GM21515 (cell line): ENCODE data around the gene ATF1.
"Not testable (repeated sequence)": the region's sequence is repeated elsewhere in the genome, so short reads cannot be mapped to it uniquely, and the experiment has no call there.

Experiments
- ATAC-seq: cut with Tn5 transposase; IDR thresholded peaks from one replicate; pipeline ENCODE4 v1.9.1; 2021; ENCODE audit not compliant: unreplicated experiment

ATF1 gene

DNA sequence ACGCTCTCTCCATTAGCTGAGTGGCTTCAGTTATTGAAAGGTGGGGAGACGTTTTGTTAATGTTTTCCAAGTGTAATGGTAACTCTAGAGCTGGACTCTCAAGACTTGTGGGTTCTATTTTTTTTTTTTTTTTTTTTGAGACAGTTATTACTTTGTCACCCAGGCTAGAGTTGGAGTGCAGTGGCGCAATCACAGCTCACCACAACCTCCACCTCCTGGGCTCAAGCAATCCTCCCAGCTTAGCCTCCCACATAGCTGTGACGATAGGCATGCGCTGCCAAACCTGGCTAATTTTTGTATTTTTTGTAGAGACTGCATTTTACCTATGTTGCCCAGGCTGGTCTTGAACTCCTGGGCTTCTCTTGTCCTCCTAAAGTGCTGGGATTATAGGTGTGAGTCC is 26.2 kb downstream of the ATF1 start:
- no peak for ATAC-seq

DNA sequence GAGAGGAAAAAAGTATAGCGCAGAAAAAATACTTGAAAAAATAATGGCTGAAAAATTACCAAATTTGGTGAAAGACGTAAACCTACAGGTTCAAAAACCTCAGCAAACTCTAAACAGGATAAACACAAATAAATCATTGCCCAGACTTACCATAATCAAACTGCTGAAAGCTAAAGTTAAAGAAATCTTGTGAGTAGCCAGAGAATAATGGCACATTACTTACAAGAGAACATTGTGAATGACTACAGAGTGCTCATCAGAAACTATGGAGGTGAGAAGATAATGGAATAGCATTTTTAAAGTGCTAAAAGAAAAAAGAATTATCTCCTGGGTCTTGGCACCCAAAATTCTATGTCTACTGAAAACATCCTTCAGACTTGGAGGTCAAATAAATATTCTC is 36.0 kb downstream of the ATF1 start:
- ATAC-seq, result no peak

DNA sequence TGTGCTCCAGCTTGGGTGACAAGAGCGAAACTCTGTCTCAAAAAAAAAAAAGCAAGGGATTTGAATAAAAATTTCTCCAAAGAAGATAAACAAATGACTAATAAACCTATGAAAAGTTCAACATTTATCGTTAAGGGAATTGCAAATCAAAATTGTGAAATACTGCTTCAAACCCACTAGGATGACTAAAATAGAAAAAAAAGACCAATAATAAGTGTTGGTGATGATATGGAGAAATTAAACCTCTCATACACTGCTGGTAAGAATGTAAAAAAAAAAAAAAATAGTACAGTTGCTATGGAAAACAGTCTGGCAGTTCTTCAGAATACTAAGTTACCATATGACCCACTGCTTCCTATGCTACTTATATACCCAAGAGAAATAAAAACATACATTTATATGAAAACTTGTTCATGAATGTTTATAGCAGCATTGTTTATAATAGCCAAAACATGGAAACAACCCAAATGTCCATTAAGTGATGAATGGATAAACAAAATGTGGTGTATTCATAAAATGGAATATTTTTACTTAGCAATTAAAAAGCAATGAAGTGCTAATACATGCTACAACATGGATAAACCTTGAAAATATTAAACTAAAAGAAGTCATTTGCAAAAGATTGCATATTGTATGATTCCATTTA is 39.5 kb downstream of the ATF1 start:
- ATAC-seq, result no peak

DNA sequence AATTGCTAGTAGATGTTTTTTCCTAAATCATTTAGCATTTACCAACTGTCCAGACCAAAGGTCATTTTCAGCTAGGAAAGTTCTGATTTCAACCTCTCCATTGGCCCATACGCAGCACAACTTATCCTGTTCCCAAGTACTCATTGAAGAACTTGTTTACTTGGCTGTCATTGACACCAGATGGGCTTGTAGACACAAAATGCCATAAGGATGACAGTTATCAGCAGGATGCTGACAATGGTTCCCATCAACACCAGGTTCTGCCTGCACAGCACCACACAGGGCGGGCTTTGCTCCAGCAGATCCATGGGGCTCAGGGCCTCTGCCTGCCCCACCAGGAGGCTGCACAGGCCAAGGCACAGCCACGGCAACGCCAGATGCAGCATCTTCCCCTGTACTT is 42.3 kb downstream of the ATF1 start:
- no peak for ATAC-seq

DNA sequence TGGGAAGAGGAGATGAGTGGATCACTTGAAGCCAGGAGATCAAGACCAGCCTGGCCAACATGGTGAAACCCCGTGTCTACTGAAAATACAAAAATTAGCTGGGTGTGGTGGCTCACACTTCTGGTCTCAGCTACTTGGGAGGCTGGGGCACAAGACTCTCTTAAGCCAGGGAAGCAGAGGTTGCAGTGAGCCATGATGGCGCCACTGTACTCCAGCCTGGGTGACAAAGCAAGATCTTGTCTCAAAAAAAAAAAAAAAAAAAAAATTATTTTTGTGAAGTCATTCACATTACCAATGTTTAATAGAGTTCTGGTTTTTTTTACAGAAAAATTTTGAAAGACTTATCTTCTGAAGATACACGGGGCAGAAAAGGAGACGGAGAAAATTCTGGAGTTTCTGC is 45.2 kb downstream of the ATF1 start:
- not testable (repeated sequence) for ATAC-seq

DNA sequence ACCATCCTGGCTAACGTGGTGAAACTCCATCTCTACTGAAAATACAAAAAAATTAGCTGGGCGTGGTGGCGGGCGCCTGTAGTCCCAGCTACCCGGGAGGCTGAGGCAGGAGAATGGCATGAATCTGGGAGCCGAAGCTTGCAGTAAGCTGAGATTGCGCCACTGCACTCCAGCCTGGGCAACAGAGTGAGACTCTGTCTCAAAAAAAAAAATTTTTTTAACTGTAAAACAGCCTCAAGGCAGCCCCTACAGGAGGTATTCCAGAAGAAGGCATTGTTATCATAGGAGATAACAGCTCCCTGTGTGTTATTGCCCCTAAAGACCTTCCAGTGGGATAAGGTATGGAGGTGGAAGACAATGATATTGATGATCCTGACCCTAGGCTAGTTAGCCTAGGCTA is 51.0 kb downstream of the ATF1 start:
- not testable (repeated sequence) for ATAC-seq

DNA sequence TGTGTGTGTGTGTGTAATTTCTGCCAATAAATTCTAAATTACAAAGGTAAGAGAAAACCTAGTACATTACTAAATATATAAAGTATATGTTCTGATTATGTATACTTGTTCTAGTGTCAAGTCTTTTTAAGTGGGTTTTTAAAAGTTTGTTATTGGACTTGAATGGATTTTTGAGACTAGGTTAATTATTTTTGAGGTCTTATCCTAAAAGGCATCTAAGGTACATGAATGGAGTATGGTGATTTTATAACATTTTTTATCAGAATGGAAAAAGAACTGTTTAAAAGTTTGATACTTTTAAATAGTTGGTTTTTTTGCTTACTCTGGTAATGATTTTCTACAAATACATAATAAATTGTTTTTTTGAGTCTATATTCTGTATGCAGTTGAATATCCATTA is 56.3 kb downstream of the ATF1 start:
- no peak for ATAC-seq

DNA sequence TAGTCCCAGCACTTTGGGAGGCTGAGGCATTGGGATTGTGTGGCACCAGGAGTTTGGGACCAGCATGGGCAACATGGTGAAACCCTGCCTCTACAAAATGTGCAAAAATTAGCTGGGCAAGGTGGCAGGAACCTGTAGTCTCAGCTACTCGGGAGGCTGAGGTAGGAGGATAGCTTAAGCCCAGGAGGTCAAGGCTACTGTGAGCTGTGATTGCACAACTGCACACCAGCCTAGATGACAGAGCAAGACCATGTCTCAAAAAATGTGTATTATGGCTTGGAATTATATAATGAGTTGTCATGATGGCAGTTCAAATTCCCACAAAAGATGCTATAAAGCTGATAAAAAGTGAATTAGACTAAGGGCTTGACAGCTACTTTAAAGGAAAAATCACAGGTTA is 58.2 kb downstream of the ATF1 start:
- ATAC-seq, result no peak

DNA sequence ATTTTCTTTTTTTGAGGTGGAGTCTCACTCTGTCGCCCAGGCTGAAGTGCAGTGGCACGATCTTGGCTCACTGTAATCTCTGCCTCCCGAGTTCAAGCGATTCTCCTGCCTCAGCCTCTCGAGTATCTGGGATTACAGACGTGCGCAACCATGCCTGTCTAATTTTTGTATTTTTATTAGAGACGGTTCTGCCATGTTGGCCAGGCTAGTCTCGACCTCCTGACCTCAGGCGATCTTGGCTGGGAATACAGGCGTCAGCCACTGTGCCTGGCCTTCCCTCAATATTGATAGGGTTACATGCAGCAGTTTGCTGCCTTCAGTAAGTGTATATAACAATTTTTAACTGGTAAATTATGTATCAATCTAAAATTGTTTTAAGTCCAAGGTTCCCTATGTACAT is 59.8 kb downstream of the ATF1 start:
- ATAC-seq, result not testable (repeated sequence)

DNA sequence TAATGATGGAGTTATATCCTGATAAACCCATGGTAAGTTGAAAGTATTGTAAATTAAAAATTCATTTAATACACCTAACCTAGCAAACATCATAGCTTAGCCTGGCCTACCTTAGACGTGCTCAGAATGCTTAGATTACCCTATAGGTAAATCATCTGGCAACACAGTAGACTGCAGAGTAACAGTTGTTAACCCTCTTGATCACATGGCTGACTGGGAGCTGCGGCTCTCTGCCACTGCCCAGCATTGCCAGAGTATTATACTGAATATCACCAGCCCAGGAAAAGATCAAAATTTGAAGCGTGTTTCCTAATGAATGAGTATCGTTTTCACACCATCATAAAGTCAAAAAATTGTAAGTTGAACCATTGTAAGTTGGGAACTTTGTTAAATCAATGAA is 61.0 kb downstream of the ATF1 start:
- ATAC-seq, result no peak

DNA sequence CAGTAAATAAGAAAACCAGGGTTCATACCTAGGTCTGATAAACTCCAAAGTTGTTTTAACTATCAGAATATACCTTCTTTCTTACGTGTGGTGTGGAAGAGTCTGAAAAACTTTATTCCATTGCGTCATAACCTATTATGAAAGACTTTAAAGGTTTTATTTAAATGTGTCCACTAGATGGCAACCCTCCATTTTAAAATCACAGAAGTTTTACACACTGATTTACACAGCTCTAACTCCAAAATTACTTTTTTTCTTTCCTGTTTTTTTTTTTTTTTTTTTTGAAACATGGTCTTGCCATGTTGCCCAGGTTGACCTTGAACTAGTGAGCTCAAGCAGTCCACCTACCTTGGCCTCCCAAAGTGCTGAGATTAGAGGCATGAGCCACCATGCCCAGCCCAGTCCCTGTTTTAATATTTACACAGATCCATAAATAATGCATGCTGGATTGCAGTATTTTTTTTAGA is 61.5 kb downstream of the ATF1 start:
- no peak for ATAC-seq

DNA sequence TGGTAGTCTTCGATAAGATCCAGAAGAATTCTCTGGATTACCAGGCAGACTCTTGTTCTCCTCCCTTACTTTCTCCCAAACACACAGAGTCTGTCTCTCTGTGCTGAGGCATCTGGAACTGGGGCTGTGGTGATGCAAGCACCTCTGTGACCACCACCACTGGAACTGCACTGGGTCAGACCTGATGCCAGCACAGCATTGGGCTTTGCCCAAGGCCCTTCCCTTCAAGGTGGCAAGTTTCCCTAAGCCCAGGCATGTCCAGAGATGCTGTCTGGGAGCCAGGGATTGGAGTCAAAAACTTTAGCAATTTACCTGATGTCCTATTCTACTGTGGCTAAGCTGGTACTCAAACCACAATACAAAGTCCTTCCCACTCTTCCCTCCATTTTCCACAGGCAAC is 64.2 kb downstream of the ATF1 start:
- no peak for ATAC-seq

DNA sequence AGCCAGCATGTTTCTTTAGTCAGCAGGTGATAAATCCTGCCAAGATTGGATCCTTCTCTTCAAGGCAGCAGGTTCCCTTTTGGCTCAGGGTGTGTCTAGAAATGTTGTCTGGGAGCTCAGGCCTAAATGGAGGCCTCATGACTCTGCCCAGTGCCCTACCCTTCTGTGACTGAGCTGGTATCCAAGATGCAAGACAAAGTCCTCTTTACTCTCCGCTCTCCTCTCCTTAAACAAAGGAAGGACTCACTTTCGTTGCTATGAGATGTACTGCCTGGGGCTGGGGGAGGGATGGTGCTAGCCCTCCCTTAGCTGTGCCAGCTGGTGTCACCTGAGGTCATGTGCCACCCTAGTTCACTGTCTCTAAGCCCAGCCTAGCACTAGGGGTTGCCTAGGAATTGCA is 65.0 kb downstream of the ATF1 start:
- no peak for ATAC-seq

DNA sequence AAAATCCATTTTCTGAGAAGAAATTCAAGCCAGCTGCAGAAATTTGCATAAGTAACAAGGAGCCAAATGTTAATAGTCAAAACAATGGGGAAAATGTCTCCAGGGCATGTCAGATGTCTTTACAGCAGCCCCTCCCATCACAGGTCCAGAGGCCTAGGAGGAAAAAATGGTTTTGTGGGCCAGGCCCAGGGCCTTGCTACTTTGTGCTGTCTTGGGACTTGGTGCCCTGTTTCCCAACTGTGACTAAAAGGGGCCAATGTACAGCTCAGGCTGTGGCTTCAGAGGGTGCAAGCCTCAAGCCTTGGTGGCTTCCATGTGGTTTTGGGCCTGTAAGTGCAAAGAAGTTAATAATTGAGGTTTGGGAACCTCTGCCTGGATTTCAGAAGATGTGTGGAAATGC is 69.9 kb downstream of the ATF1 start:
- ATAC-seq, result not testable (repeated sequence)

DNA sequence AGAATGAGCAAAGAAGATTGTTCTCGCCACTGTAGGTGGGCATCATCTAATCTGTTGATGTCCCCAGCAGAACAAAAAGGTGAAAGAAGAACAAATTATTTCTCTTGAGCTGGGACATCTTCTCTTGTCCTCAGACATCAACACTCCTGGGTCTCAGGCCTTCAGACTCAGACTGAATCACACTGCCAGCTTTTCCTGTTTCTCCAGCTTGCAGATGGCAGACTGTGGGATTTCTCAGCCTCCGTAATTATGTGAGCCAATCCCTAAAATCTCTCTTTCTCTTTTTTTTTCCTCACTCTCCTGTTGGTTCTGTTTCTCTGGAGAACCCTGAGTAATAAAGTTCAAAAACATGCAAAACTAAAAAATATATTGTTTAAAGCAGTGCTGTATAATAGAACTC is 75.1 kb downstream of the ATF1 start:
- no peak for ATAC-seq

DNA sequence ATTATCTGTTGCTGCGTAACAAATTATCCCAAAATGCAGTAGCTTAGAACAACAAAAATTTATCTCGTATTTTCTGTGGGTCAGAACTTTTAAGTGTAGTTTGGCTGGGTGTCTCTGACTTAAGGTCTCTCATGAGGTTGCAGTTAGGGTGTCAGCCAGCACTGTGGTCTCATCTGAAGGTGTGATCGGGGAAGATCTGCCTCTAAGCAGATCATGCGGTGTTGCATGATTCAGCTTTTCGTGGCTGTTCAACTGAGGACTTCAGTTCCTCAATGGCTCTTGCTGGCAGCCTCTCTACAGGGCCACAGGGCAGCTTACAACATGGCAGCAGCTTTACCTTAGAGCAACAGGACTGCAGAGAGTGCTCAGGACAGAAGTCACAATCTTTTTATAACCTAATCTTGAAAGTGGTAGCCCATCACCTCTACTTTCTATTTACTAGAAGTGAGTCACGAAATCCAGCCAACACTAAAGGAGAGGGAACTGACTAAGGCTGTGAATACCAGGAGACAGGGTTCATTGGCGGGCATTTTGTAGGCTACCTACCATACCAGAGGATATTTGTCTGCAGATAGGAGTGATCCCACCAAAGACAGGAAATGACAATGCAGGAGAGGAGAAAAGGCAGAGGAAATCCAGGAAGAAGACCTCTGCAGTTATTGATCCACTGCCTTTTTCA is 77.0 kb downstream of the ATF1 start:
- ATAC-seq, result no peak

DNA sequence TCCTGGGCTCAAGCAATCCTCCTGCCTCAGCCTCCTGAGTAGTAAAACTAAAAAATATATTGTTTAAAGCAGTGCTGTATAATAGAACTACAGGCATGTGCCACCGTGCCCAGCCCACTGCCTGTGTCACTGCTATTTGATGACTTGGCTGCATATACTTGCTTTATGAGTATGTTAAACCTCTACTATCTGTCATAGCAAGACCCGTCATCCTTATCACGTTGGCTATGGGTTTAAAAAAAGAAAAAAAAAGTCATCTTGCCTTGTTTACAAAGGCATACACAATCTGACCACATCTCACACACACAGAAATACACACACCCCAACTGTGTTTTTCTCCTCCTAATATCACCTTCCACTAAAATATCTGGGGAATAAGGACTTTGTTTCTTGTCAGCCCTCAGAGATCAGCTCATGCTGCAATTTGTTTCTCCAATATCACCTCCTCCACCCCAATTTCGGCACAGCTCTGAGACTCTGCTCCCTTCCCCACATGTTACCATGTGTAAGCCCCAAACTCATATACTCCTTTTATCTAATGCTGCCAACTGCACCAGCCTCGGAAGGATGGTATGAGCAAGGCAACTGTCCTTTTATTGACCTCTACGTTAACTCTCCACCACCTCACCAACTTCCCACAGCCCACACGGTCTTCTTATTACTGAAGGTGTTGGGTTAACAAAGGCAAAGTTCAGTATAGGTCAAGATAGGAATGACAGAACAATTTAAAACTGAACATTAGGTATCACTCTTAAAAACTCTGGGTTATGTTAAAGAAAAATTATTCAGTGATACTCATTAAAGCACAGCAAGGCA is 78.0 kb downstream of the ATF1 start:
- no peak for ATAC-seq

DNA sequence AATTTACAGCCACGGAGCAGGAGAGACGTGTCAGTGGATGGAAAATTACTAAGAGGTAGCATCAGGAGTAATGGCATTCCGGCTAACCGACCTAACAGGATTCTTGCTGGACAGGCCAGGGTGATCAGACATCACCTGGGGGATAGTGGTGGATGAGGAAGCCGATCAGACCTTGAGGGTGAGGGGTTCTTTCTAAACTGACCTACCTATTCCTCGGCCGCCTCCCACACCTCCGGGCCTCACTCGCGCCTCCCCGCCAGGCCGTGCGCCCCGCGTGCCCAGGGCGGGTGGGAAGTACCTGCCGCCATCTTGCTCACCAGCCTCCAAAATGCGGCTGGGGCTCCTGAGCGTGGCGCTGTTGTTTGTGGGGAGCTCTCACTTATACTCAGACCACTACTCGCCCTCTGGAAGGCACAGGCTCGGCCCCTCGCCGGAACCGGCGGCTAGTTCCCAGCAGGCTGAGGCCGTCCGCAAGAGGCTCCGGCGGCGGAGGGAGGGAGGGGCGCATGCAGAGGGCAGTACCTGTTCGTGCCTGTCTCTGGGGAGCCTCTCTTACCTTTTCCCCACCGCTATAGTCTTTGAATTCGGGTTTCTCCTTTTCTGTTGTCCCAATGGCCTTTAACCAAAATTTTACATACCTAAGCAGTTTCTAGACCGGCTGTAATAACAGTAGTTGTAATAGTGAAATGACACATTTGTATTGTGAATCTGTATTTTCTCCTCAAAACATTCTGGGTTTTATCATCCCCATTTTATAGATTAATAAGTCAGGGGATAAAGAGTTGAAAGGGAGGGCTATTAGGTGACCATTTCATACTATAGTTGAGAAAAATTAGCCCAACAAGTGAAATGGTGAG is 79.0 kb downstream of the ATF1 start, which contains the start of gene TMPRSS12:
TSS of gene TMPRSS12 (plus strand) at position 290 of the 857 bp plus-strand sequence. CDS start at position 329, 39 bp downstream.
- ATAC-seq, result no peak

DNA sequence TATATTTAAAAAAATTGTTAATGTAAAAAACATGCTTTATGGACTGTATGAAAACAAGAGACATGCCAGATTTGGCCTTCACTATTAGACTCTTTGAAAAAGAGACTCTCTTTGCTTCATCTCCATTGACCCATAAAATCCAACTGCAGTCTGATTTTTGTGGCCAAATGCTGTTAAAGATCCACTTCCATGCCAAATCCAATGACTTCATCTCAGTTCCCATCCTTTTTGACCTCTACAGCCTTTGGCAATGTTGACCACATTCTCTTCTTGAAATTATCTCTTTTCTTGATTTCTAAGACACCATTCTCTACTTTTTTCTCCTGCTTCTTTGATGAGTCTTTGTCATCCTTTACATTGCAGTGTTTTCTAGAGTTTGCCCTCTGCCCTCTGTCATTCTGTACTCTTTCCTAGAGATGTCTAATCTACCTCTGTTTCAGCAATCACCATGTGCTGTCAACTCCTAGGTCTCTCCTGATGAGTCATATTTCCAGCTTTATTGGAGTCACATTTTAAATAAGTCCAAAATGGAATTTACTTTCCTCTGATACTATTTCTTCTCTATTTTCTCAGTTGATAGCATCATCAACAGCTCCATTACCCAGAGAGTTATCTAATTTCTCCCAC is 81.2 kb downstream of the ATF1 start:
- no peak for ATAC-seq

DNA sequence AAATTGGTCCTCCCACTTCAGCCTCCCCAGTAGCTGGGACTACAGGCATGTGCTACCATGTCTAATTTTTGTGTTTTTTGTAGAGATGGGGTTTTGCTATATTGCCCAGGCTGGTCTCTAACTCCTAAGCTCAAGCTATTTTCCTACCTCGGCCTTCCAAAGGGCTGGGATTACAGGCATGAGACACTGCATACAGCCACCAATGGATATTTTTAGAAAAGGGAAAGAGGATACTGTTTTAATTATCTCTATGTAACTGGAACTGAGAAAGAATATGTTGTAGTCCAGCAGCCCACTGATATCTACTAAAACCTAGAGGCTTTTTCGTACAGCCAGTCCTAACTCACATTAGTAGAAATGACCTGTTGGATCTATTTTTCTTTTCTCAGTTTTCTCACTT is 85.1 kb downstream of the ATF1 start:
- no peak for ATAC-seq
